Activated CD4-positive, alpha-beta T cell treated with anti-CD3 and anti-CD28 coated beads, Interleukin-2, amount 50 U/mL, for 48 hours (primary cell): Measurements from ENCODE around the gene MRPS2.

Experiments
- DNase-seq, 2 experiments: peaks; one replicate each; pipeline ENCODE4 v3.0.0-alpha.2; 2020

MRPS2 gene

GRCh38 chr9:135480940-135481310, 19.6 kb upstream of the MRPS2 start:
- DNase-seq, result no peak

- DNase-seq, result no peak
Measured at GRCh38 chr9:135482015-135482754, 18.3 kb upstream of the MRPS2 start.

DNA sequence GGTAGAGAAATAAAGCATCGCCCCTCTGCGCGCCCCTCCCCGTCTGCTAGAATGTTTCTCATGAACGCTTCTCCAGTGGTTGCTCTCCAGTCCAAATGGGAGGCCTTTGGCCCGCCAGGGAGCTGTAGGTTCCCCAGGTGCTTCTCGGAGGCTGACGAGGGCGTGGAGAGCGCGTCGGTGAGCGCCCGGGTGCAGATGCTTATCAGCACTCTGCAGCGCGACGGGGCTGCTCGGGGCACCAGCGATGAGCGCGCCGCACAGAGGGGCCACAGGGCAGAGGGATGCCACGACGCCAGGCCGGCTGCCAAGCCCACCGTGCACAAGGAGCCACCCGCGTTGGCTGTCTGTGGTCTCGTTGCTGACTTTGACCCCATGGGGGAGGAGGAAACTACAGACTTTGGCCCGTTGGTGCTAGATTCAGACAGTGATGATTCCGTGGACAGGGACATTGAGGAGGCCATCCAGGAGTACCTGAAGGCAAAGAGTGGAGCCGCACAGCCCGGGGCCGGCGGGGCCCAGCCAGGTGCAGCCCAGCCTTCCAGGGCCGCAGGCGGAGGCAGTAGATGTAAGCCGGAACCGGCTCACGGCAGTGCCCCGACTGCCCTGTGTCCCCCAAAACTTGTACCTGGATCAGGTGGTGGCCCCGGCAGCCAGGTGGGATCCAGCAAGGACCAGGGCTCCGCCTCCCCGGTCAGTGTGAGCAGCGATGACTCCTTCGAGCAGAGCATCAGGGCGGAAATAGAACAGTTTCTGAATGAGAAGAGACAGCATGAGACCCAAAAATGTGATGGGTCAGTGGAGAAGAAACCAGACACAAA, 15.8 kb upstream of the MRPS2 start:
- no peak for DNase-seq

GRCh38 chr9:135485385-135485784, 15.1 kb upstream of the MRPS2 start:
- no peak for DNase-seq

DNA sequence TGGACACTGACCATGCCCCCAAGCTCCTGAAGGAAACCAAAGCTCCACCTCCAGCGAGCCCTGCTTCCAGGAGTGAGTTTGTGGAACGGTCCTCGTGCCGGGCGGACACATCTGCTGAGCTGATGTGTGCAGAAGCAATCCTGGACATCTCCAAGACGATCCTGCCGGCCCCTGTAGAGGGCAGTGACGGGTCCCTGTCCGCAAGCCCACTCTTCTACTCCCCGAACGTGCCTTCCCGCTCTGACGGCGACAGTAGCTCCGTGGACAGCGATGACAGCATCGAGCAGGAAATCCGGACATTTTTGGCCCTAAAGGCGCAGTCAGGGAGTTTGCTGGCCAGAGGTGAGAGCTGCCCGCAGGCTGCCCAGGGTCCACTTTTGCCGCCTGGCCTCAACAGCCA, 14.7 kb upstream of the MRPS2 start:
- DNase-seq, result no peak

DNA sequence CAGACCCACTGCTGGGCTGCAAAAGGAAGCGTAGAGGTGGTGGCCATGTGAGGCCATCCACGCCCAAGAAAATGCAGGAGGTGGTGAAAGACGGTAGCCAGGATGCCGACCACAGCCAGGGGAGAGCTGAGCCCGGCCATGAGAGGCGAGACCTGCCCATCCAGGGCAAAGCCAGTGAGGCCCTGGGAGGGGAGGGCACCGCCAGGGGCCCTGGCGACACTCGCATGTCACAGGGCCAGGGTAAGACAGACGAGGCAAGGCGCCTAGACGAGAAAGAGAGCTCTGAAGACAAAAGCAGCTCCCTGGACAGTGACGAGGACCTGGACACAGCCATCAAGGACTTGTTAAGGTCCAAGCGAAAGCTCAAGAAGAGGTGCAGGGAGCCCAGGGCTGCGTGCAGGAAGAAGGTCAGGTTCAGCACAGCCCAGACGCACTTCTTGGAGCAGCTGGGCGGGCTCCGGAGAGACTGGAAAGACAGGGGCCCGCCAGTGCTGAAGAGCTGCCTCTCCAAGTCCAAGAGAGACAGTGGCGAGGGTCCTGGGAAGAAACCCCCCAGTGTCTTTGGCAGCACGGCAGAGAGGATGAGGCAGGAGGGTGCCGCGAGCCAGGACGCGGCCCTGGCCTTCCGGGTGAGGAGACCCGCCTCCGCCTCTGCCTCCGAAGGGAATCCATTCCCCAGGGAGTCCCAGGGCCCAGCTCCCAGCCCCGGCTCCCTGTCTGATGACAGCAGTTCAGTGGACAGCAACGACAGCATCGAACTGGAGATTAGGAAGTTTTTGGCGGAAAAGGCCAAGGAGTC, 14.0 kb upstream of the MRPS2 start:
- DNase-seq, result no peak

DNA sequence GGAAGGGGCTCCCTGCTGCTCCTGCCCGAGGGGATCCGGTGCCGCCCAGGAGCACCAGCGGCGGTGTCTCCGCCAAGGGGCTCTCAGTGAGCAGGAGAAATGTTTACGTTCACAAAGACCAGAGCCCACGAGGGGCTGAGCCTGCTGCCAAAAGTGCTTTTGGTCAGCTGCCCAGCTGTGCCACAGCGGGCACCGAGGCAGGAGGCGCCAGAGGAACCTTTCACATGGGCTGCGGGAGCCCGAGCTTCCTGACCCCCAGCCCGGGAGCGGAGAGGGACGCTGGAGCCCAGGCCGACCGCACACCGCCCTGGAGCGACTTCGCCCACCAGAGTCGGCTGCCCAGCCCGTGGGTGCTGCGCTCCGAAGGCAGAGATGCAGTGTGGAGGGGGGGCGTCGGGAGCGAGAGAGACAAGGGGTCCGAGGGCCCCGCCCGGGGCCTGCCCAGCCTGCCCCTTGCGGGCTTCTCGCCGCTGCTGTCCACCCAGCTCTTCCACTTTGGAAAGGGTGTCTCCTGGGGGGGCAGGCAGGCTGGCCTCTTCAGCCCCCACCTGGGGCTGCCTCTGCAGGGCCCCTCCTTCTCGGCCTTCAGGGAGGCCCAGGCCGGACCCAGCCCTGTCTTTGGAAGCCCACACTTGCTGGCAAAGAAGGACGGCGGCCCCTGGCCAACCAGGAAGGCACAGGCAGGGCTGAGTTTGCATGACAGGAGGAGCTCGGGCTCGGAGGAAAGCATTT, 13.0 kb upstream of the MRPS2 start:
- no peak for DNase-seq

DNA sequence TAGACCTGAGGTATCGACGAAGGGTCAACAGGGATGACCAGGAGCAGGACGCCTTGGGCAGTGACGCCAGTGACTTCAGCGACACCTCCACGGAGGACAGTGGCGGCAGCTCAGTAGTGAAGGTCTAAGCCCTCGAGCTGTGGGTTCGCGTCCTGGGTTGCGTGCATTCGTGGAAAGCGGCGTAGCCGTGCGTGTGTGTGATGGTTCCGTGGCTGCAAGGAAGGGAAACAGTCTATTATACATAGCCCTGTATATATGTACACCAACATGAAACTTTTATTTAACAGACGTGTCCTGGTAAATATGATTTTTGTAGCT, 12.5 kb upstream of the MRPS2 start:
- DNase-seq, result no peak

DNA sequence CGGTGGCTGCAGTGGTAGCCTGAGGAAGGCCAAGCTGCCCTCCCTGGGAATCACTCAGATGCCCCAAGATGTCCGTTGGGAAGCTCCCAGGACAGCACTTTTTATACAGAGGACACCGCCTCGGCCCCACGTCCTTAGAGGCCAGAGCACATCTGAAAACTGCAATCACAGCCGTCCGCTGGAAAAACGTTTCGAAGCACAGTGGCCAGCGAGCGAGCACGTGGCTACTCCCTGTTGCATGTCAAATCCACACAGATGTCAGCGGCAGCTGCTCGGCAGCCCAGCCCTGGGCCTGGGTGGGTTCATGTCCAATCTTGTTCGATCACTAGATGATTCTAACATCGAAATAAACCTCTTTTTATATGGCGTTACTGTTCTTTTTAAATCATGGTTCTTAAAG, 12.0 kb upstream of the MRPS2 start:
- DNase-seq, result no peak

DNA sequence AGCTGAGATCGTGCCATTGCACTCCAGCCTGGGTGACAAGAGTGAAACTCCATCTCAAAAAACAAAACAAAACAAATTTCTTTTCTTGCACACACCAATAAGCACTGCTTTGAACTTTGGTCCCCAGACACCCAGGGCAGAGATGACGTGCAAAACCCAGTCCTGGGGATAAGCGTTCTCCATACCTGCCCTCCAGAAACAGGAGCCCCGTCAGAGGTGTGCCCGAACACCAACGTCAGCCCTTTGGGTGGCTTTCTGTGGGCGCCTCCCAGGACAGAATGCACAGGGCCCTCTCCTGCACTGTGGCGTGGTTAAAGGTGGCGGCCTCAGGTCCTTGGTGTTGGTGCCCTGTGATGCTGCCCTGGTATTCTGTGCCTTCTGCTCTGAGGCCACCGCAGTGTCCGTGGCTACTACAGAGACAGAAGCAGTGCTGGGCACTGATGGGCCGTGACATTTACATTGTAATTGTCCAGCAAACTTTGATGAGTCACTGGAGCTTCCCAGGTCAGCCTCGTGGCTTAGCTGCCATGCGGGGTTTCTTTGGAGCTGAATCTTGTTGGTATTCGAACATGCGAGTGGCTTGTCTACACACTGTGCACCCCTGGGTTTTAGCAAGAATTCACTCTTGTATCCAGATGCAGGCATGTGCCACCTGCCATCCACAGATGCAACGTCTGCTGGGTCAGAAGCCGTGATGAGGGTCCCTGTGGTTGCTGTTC, 11.1 kb upstream of the MRPS2 start:
- no peak for DNase-seq

DNA sequence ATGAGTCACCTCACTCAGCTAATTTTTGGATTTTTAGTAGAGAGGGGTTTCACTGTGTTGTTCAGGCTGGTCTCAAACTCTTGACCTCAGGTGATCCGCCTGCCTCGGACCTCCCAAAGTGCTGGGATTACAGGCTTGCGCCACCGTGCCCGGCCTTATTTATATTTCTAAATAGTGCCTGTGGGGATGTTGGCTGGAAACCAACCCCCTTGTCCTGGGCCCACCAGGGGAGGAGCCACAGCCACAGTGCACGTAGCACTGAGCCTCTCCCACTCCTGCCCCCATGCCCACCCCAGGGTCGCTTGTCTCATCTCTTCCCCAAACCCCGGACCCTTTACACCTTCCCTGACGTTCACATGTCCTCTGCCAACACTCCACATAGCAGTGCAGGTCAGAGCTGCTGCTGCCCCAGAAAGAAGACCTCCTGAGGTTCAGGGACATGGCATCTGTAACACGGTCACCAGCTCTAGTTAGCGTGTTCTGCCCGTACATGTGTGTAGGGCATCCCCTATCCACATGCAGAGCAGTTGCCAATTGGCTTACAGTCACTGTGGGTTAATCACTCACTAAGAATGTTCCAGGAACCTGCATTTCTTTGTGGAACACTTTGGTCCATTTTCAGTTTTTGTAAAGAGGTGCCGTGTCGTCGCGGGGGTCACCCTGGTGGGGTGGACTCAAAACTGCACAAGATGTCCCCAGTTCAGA, 10.2 kb upstream of the MRPS2 start:
- no peak for DNase-seq

- DNase-seq, result no peak
Measured at GRCh38 chr9:135490980-135491464, 9.5 kb upstream of the MRPS2 start.

GRCh38 chr9:135491764-135492163, 8.7 kb upstream of the MRPS2 start:
- no peak for DNase-seq

DNA sequence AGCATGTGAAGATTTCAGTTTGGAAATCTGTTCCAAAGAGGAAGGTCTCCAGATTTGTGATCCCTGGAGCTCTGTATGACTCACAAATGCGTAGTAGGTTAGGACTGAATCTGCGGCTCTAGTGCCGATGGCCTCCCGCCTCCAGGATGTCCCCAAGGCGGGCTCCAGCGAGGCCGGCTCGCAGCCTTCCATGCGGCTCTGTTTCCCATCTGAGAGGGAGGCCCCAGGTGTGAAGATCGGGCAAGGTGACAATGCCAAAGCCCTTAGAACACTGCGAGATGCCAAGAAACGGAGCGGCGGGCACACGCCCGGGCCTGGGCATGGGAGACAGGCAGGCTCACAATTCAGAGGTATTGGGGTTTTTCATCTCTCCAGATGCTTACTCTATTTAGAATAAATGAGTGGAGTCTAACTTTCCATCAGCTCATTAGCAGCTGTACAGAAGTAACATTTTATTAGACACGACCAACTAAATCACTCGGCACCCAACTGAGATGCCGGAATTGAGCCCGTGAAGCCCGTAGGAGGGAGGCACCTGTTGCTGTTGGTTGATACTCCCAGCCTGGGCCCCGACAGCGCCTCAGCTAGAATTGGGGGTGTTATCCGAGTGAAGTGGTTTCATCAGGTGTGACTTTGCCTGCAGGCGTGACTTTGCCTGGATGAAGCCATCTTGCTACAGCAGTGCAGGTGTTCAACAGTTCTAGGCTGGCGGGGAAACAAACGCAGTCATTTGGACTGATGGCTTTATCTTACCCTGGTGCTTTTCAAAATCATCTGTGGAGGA, 7.4 kb upstream of the MRPS2 start:
- no peak for DNase-seq

DNA sequence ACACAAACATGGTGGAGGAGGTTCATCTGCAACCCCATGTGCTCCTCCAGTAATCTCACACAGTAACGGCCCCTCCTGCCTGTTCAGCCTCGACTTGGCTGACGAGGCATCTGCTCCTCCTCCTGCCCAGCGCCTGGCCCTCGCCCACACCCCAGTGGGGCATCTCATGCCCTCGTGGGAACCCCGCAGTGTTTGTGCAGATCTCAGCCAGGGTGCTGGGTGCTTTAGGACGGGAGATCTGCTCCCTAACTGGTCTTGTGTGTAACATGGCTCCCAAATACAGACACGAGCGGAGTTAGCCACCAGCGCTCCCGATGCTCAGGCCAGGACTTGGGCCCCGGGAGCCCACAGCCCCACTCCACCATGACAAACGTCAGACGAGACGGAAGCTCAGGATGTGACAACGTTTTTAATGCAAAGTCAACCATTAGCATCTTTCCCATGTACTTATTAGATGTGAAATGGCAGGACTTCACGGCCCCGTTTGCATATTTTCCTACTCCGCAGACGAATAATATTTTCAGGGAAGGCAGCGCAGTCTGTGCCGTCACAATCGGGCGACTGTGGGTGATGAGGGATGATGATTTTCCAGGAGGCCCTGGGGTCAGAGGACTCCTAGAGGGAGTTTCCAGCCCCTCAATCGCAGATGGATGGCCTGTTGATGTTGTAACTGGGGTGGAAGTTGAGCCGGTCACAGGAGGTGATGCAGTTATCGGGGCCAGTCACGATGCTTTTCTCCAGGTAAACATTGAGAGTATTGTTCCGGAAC, 5.5 kb upstream of the MRPS2 start:
- DNase-seq, result no peak

GRCh38 chr9:135498381-135499126, 1.9 kb upstream of the MRPS2 start:
- DNase-seq, result no peak

- DNase-seq, result peak; percentile 92 to 94
Measured at GRCh38 chr9:135499326-135500070, 984 bp upstream of the MRPS2 start.

DNA sequence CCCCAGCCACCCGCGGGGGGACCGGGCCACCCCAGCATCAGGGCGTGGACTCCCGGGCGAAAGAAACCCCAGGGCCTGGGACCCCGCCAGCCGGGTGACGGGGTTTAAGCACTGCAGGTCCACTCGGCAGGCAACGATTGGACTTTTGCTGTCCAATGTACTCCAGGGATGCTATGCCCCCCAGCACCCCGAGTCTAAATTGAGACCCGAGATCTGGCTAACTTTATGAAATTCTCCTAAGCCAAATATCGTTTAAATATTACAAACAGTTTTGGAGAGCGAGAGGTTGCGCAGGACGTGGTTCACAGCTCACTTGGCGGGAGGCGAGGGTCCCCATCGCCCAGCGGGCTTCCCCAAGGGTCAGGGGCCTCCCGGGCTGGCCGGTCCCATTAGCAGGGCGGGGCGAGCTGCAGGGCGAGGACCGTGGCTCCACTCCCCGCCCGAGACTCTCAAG, 384 bp upstream of the MRPS2 start:
- DNase-seq, result no peak
